ENCODE results near the gene MACROD2. TPM values are rescaled to one million over a fixed set of nuclear protein-coding genes. Genes with fewer than 3 reads are reported as not detected.

The MACROD2 gene
- total and polyA plus RNA-seq, 4 donors, result 0.66 to 10.5 (median 3.3) TPM

DNA sequence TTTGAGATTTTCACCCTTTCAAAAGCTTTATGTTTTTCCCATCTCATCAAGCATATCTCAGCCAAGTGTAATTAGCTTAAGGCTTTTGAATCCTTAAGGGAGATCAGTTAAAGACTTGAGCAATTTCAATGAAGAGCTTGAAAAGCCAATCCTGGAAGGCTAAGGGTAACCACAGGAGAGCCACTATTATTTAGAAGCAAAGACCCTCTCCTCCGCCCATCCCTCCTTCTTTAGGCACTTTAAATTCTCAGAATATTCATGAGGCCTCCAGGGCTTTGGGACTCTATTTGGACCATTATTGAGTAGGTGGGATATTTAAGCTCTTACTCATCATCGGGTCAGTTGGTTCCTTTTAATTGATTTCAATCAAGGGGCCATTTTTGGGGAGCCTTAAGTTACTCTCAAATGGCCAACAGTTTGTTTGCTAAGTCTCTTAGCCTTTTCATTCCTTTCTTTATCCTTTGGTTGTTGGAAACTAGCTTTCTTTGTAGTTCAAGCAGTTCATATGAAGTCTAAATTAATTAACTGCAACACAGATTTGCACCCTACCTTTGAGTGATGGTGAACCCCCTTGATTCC lies 2010.7 kb downstream of the MACROD2 start:
- Histone ChIP-seq H3K27ac (ENCODE audit: low read depth in 1 of 2, low read length in 2 of 2) (no peak overlapping the region), H3K36me3 (ENCODE audit: control insufficient read depth in 4 of 4, insufficient read depth in 3 of 4, low read depth in 1 of 4, low read length in 3 of 4) (no peaks in the 10 kb centered on the region), H3K27me3 (ENCODE audit: control insufficient read depth in 4 of 4, insufficient read depth in 4 of 4, low read length in 3 of 4) (no peaks in the 10 kb centered on the region), H3K9me3 (ENCODE audit: control insufficient read depth in 4 of 4, low read length in 3 of 4) (no peaks in the 10 kb centered on the region), H3K4me1 (ENCODE audit: control insufficient read depth in 4 of 4, insufficient read depth in 4 of 4, low read length in 3 of 4) (no peaks in the 10 kb centered on the region), H3K4me3 (ENCODE audit: low read depth in 1 of 3, low read length in 3 of 3) (no peak overlapping the region), H3K9ac (ENCODE audit: low read depth in 1 of 2, low read length in 2 of 2) (no peak overlapping the region)
- TF ChIP-seq FOXA2 (IDR thresholded peaks at IDR 0.05) (no peak), HNF4A (conservative IDR thresholded peaks at IDR 0.05) (no peak), NR2F2 (IDR thresholded peaks at IDR 0.05) (no peak), HNF4G (IDR thresholded peaks at IDR 0.05) (no peak), JUND (IDR thresholded peaks at IDR 0.05) (no peak), RXRA (IDR thresholded peaks at IDR 0.05) (no peak), YY1 (IDR thresholded peaks at IDR 0.05) (no peak)
- TF ChIP-seq, protein P1, sequence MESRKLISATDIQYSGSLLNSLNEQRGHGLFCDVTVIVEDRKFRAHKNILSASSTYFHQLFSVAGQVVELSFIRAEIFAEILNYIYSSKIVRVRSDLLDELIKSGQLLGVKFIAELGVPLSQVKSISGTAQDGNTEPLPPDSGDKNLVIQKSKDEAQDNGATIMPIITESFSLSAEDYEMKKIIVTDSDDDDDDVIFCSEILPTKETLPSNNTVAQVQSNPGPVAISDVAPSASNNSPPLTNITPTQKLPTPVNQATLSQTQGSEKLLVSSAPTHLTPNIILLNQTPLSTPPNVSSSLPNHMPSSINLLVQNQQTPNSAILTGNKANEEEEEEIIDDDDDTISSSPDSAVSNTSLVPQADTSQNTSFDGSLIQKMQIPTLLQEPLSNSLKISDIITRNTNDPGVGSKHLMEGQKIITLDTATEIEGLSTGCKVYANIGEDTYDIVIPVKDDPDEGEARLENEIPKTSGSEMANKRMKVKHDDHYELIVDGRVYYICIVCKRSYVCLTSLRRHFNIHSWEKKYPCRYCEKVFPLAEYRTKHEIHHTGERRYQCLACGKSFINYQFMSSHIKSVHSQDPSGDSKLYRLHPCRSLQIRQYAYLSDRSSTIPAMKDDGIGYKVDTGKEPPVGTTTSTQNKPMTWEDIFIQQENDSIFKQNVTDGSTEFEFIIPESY (IDR thresholded peaks at IDR 0.05), result no peak
- TF ChIP-seq, protein P2, sequence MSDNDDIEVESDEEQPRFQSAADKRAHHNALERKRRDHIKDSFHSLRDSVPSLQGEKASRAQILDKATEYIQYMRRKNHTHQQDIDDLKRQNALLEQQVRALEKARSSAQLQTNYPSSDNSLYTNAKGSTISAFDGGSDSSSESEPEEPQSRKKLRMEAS (IDR thresholded peaks at IDR 0.05), result no peak
- TF ChIP-seq, protein P3, sequence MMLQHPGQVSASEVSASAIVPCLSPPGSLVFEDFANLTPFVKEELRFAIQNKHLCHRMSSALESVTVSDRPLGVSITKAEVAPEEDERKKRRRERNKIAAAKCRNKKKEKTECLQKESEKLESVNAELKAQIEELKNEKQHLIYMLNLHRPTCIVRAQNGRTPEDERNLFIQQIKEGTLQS (IDR thresholded peaks at IDR 0.05), result no peak
- TF ChIP-seq, protein P4, sequence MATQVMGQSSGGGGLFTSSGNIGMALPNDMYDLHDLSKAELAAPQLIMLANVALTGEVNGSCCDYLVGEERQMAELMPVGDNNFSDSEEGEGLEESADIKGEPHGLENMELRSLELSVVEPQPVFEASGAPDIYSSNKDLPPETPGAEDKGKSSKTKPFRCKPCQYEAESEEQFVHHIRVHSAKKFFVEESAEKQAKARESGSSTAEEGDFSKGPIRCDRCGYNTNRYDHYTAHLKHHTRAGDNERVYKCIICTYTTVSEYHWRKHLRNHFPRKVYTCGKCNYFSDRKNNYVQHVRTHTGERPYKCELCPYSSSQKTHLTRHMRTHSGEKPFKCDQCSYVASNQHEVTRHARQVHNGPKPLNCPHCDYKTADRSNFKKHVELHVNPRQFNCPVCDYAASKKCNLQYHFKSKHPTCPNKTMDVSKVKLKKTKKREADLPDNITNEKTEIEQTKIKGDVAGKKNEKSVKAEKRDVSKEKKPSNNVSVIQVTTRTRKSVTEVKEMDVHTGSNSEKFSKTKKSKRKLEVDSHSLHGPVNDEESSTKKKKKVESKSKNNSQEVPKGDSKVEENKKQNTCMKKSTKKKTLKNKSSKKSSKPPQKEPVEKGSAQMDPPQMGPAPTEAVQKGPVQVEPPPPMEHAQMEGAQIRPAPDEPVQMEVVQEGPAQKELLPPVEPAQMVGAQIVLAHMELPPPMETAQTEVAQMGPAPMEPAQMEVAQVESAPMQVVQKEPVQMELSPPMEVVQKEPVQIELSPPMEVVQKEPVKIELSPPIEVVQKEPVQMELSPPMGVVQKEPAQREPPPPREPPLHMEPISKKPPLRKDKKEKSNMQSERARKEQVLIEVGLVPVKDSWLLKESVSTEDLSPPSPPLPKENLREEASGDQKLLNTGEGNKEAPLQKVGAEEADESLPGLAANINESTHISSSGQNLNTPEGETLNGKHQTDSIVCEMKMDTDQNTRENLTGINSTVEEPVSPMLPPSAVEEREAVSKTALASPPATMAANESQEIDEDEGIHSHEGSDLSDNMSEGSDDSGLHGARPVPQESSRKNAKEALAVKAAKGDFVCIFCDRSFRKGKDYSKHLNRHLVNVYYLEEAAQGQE (IDR thresholded peaks at IDR 0.05), result no peak
- WGBS, result 87% methylated on average over 2 of the region's 2 CpGs
- no peak for DNase-seq (ENCODE audit: low spot score)

DNA sequence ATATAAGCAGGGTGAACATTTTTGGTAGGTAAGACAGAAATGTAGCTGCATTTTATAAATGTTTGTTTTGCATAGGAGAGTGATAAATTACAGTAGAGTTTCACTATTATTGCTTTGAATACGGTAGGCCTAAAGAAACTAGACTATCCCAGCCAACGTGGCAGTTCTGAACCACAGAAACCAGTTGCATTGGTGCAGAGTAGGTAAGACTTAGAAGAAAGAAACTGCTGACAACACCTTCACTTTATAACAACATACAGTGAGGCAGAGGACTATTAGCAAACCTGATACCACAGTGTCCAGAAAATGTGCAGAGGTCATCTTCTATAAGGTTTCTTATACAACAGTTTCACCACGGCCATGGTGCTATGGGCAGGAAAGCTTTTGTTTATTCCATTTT lies 2011.8 kb downstream of the MACROD2 start:
- Histone ChIP-seq H3K4me1 (ENCODE audit: control insufficient read depth in 4 of 4, insufficient read depth in 4 of 4, low read length in 3 of 4) (no peaks in the 10 kb centered on the region), H3K4me3 (ENCODE audit: low read depth in 1 of 3, low read length in 3 of 3) (no peak overlapping the region), H3K27ac (ENCODE audit: low read depth in 1 of 2, low read length in 2 of 2) (no peak overlapping the region), H3K27me3 (ENCODE audit: control insufficient read depth in 4 of 4, insufficient read depth in 4 of 4, low read length in 3 of 4) (no peaks in the 10 kb centered on the region), H3K9me3 (ENCODE audit: control insufficient read depth in 4 of 4, low read length in 3 of 4) (no peaks in the 10 kb centered on the region), H3K9ac (ENCODE audit: low read depth in 1 of 2, low read length in 2 of 2) (no peak overlapping the region), H3K36me3 (ENCODE audit: control insufficient read depth in 4 of 4, insufficient read depth in 3 of 4, low read depth in 1 of 4, low read length in 3 of 4) (no peaks in the 10 kb centered on the region)
- TF ChIP-seq RAD21 (IDR thresholded peaks at IDR 0.05), result no peak
- no peak for TF ChIP-seq TAF1 (conservative IDR thresholded peaks at IDR 0.05)
- TF ChIP-seq YY1 (IDR thresholded peaks at IDR 0.05), result no peak
- no peak for TF ChIP-seq SP1 (IDR thresholded peaks at IDR 0.05)
- TF ChIP-seq RXRA (IDR thresholded peaks at IDR 0.05), result no peak
- 89% methylated on average over 3 of the region's 3 CpGs for WGBS
- DNase-seq (ENCODE audit: low spot score), result no peak

All from liver (tissue), 9 donors.